GM18499 (cell line): ENCODE data around the gene SMPD3.

Experiments
- ATAC-seq: cut with Tn5 transposase; IDR thresholded peaks from one replicate; pipeline ENCODE4 v1.9.1; 2021; ENCODE audit warnings: moderate number of reproducible peaks; ENCODE audit not compliant: insufficient read depth, unreplicated experiment

SMPD3 gene

GRCh38 chr16:68386628-68387027, 61.7 kb downstream of the SMPD3 start:
- no peak for ATAC-seq

GRCh38 chr16:68385371-68385770, 62.9 kb downstream of the SMPD3 start:
- no peak for ATAC-seq

DNA sequence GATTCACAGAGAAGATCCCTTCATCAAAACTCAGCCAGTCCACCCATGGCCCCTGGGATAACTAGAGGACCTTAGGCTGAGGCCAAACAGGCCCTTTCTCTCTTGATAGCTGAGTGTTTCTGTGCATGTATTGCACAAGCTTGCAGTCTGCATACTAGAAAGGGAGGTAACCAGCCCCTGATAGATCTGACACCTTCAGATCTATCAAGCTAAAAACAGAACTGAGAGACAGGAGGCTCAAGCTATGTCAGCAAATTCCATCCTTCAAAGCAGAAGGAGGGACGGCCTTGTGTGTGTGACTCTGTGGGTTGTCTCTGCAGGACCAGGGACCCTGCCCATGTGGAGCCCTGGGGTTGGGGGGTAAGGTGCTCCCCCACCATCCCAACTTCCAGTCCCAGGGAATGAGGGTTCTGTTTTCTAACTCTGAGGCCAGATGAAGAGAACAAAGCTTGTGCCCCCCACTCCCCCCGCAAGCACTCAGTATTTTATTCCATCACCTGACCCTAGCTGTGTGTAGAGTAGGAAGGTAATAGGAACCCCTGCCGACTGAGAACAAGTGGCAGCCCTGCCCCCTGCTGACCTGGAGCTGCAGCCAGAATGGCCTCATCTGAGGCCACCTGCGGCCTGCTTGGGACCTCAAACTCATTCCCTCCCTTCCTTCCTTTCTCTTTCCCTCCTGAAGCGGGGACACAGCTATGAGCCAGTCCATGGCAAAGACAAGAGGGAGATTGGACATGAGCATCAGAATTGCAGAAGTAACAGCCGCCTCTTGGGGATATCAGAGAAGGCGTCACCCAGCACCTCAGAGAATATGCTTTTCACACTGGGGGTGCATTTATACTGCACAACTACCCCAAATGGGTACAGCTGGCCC, 63.8 kb downstream of the SMPD3 start:
- no peak for ATAC-seq

DNA sequence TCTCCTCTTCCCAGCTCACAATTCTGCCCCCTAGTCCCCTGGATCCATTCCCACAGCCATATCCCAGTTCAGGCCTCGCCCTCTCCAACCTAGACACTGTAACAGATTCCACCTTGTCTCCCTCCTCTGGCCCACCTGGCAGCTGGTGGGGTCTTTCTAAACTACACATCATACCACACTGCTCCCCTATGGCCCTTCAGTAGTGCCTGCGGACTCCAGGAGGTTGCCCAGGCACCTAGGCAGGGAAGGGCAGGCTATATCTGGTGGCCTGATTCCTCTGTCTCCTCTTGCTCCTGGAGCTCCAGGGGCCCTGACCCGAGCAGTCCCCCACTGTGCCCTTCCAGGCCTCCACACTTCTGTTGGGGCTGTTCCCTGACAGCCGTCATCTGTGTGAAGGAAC, 64.5 kb downstream of the SMPD3 start:
- ATAC-seq: no peak

DNA sequence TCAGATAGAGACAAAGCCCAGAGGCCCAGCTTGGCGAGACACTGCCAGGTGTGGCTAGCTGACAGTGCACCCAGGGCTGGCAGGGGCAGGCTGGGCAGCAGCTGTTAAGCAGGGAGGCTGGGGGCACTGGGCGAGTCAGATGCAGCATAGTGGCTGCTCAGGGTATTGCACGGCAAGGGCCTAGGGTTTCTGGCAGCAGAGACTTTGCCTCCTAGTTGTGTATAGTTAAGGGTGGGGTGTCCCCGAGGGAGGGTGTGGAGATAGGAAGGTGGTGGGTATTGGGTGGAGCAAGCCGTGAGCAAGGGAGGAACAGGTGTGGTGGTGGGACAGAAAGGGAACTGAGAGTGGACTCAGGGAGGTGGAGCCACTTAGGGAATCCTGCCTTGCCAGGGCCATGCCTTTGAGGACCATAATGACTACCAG, 66.0 kb downstream of the SMPD3 start:
- no peak for ATAC-seq

GRCh38 chr16:68381363-68381724, 67.0 kb downstream of the SMPD3 start:
- ATAC-seq: no peak

DNA sequence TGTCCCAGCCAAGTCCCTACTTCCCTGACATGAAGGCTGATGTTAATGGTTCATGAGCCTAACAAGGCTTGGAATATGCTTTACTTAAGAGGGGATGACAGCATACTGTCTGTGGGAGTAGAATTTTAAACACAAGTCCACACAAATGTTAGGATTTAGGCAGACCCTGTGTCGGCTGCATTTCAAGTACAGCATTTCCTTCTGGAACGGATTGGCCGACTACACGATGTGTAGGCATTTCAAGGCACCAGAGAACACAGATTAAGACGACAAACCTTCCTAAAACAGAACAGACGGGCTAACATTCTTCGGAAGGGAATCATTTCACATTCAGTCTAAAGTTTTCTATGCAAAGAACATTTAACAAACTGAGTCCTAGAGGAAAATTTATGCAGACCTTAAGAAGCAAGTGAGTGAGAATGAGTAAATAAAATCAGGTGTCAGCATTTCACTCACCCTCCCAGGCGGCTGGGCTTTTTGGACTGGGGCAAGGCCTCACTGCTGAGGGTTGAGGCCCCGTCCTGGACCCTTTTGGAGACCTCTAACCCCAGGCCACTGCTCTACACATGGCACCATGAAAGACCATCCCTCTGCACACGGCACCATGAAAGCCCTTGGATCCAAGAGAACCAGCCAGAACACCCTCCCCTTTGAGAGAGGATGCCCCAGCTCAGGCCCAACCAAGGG, 67.5 kb downstream of the SMPD3 start:
- ATAC-seq: no peak

GRCh38 chr16:68380348-68380670, 68.0 kb downstream of the SMPD3 start:
- no peak for ATAC-seq

DNA sequence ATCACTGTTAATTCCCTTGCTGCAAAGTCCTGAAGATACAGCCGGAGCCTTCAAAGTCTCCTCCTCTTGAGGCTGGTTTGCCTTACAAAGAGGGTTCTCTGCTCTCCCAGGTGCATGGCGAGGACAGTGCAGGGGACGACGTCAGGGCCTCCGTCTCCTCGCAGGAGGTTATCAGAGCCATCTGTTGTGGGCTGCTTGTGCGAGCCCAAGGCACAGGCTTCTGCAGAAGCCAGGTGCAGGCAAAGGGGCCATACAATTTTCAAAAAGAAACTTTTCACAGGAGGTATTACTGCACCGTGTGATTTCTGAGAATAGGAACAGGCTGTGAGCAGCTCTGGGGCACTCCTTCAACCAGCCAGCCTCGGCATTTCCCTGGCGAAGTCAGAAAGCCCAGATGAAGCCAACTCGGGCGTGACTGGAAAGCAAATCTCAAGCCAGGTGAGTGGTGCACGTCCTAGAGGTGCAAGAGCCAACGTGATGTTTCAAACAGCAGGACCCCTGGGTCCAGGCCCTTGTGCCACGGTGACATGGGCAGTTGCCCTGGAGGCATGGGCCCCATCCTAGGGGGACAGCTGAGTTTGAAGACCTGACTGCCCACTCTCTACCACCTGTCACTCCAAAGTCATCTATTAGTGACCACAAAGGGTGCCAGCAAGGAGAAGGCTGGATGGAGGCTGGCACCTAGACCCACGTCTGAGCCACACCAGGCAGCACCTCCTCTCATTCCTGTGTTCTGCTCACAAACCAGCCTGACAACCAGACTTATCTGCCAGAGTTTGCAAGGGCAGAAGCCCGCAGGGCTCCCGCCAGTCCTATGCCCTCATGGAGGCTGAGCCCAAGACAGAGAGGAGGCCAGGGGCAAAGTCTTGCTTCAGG, 68.6 kb downstream of the SMPD3 start:
- no peak for ATAC-seq

GRCh38 chr16:68378436-68379415, 69.6 kb downstream of the SMPD3 start:
- ATAC-seq: no peak

DNA sequence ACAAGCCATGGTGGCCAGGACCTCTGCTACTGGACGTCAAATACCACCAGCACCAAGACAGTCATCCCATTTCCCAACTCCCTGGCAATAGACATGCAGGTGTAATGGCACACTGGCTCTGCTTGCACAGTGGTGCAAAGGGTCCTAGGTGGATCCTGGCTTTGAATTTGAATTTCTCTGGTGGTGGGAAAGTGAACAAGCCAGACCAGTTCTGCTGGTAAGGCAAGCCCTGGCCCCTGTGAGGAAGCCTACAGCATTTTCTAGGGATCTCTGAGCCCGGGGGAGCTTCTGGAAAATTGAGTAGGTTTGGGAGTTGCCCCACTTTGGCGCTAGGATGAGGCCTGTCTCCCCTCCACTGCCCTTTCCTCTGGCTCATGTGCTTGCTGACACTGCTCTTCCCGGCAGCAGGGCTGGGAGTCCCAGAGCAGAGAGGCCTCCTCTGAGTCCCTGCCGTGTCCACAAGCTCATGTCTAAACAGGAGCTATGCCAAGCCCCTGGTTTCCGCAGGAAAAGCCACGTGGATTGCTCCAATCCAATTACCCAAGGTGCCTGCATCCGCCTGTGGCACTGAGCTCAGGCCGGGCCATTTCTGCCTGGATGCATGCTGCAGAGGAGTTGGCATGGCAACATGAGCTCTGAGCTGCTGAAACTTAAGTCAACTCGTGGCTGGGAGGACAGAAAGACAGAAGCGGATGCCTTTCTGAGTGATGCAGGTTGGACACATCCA, 70.5 kb downstream of the SMPD3 start:
- no peak for ATAC-seq

DNA sequence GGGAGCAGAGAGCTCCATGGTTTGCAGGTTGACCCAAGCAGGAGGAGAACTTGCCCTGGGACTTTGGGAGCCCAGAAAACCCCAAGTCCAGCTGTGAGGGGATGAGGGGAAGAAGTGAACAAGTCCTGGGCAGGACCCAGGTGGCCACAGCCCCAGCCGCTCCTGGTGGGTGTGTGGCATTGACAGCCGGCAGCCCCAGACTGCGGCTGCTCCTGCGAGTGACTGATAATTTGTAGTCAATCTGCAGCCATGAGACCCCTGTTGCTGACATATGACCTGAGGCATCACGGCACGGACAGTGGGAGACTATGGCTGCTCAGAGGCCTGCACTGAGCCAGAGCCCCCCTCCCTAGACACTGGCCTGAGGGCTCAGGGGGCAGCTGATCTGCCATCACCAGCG, 71.1 kb downstream of the SMPD3 start:
- ATAC-seq: no peak

DNA sequence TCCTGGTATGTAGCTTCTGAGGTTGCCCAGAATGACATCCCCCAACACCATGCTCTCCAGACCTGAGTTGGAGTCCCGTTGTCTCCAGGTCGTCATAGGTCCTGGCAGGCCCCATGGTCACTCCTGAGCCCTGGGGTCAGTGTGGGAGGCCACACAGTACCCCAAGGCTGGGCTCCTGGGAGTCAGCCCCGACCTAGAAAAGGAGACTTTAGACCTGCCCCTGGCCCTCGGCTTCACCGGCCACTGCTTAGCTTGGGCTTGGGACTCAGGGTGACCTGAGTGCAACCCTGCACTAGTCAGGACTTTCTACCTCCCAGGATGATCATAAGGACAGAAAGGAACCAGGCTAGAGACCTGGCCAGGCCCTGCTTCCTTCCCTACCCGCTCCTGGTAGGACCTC, 71.7 kb downstream of the SMPD3 start:
- no peak for ATAC-seq

DNA sequence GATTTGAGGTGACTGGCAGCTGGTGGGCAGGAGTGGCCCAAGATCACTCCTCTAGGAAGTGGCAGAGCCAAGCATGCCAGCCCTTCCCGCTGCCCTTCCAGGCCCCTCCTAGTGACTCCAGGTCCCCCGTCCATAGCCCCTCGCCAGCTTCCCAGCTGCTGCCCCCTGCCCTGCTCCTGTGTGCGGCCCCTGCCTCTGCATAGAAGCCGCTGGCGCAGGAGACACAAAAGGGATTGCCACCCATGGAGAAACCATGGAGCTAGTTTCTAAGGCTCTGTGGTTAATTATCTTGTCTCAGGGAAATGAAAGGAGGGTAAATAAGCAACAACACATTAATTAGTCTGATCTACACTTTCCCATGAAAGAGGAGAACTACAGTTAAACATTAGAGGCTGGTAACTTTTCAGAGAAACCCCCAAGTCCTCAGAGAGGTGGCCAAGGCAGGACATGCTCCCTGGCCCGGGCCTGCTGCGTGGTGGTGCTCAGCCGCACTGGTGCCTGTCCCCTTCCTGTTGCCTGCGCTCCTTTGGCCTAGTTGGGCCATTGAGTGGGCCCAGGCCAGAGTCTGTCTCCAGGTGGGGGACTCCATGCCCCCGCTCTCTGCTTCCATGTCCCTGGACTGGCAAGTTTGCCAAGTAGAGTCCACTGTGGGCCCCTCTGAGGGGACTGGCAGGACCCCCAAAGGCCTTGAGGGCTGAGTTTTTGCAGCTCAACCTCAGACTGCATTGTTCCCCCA, 72.3 kb downstream of the SMPD3 start:
- no peak for ATAC-seq

DNA sequence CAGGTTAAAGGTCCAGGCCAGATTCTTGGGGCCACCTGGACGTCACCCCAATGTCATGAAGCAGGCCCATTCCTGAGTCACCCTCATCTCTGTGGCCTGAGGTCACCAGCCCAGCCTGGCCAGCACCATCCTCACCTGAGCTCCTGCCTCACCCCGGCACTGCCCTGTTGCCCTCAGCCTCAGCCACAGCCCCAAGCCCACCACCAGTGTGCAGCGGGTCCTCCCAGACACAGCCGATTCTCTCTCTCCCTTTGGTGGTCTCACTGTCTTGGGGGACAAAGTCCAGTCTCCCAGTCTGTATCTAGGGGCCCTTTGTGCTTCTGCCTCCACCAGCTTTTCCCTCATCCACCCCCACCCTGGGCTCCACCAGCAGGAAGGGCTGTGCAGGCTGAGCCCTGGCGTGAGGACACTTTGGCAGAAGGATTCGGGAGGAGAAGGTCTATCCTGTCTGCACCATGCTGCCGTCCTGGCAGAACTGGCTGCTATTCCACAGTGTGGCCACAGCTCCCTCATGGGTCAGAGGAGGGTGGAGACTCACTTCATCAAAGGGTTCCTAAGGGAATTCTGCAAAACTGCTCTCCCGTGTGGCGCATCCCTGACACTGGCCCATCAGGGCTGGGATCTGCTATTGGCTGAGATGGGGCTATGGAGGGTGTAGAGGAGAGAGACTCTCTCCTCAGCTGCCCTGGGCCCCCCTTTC, 73.2 kb downstream of the SMPD3 start:
- ATAC-seq: no peak

GRCh38 chr16:68374246-68374805, 74.0 kb downstream of the SMPD3 start:
- no peak for ATAC-seq

DNA sequence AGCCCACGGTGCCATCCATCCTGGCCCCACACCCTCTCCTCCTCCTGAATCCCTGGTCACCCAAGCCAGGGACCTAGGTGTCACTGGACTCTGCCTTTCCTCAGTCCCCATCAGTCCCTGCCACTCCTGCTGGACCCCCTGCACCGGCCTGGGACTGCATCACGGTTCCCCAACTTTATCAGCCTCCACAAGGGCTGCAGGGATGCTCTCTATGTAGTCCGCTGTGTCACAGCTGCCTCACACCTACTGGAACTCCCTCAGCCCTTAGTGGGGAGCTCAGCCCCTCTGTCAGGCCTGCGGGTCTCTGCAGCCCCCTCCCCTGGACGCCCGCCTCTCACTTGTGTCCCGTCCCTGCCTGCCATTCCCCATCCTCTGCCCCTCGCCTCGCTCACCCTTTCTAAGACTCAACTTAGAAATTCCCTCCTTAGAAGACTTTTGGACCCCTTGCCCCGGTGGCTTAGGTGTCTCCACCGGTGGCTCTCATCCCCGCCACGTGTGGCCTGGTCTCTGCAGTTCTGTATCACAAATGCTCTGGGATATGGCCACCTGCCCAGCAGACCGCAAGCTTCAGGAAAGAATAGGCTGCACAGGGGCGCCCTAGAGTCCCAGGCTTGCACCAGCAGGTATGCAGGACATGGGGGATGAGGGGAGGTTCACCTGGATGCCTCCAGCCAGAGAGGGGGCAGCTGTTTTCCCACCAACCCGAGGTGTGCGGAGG, 74.6 kb downstream of the SMPD3 start:
- no peak for ATAC-seq
